Spleen (tissue), 7 donors: ENCODE measurements around the gene BAX.

Experiments
- CTCF ChIP-seq, 11 experiments: fragments of 200-600 bp in 7 of 11; fragments of 450-650 bp in 4 of 11; sonication (generic) in 4 of 11; IDR thresholded peaks in 8 of 11; conservative IDR thresholded peaks in 3 of 11; 1 replicate in 7 of 11; 2 replicates in 4 of 11; pipeline versions ENCODE4 v1.4.0 to v1.8.0; 2016 to 2021; ENCODE audit warnings: antibody characterized with exemption in 11 of 11, inconsistent platforms in 4 of 11, mild to moderate bottlenecking in 1 of 11
- POLR2A ChIP-seq, 3 donors: fragments of 450-650 bp; IDR thresholded peaks; one replicate each; pipeline ENCODE4 v1.5.1; 2017; ENCODE audit warnings: antibody characterized with exemption in 3 of 3, mild to moderate bottlenecking in 1 of 3
- POLR2AphosphoS5 ChIP-seq, 3 donors: sonication (generic); formaldehyde crosslinking; IDR thresholded peaks; one replicate each; pipeline ENCODE4 v1.5.1; 2017; ENCODE audit warnings: antibody characterized with exemption in 3 of 3
- donor health status: DM: no; HTN: no; CAD: no; lungs with moderate emphysema.
- donor health status: DM: no; HTN: no; CAD: no.
- donor health status: DM: no; HTN: no; CAD: no.

DNA sequence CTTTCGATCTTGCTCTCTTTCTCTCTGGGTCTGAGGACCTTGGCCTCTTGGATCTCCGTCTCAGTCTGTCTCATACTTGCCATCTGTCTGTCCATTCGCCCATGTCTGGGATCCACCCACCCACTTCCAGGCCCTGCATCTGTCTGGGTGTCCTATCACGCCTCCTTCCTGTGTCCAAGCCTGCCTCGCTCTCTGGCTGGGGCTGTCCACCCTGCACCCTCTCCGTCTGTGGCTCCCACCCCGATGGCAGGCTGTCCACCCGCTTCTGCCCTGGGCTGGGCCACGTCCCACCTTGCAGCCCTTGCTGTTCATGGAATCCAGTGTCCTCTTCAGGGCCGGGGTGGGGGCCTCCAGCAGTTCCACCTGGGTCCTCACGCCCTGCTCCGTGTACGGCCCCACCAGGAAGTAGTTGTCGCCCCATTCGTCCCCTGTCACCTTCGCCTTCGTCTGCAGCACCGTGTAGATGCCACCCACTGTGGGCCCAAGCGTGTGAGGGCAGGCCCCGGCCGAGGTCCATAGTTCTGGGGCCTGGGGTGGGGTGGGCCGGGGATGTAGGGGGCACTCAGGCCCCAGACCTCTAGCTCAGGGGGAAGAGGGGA is 36.4 kb downstream of the BAX start:
- no peak for TF ChIP-seq POLR2A (IDR thresholded peaks at IDR 0.05)
- no peak for TF ChIP-seq CTCF (IDR thresholded peaks at IDR 0.05 in 8 of 11, conservative IDR thresholded peaks at IDR 0.05 in 3 of 11)
- TF ChIP-seq POLR2AphosphoS5 (IDR thresholded peaks at IDR 0.05), result no peak
